Mucosa of gallbladder (tissue), 1 donor: Measurements from ENCODE around the gene NRG3. TPM values are rescaled to one million over a fixed set of nuclear protein-coding genes. Genes with fewer than 3 reads are reported as not detected.

Experiments
- DNase-seq: peaks from one replicate; pipeline ENCODE4 v3.0.0-alpha.2; 2020; ENCODE audit warnings: low spot score
- total RNA-seq: library from RNA; stranded (reverse); gene quantifications from one replicate; pipeline ENCODE4 v1.2.1, GENCODE V29; 2021
- donor health status: DM: no; HTN: no; CAD: no.

NRG3 gene
- total RNA-seq, 1 donor from 2014 or later: 14.6 TPM

DNA sequence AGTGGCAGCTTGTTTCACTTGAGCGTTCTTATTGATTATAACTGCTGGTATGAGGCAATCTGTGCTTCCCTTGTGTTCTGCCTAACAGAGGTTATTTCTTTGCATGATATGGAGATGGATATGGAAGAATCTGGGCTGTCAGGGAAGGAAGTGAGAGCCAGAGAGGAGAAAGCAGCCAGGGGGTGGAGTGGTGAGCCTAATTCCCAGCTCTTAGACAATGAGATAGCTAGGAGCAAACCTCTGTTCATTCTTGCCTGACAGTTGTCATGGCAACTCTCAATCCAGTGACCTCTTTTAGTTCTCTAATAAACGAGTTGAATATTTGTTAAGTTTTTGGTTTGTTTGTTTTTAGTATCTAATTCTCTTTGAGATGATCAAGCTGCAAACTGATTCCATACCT is 214.3 kb downstream of the NRG3 start:
- DNase-seq: no peak

DNA sequence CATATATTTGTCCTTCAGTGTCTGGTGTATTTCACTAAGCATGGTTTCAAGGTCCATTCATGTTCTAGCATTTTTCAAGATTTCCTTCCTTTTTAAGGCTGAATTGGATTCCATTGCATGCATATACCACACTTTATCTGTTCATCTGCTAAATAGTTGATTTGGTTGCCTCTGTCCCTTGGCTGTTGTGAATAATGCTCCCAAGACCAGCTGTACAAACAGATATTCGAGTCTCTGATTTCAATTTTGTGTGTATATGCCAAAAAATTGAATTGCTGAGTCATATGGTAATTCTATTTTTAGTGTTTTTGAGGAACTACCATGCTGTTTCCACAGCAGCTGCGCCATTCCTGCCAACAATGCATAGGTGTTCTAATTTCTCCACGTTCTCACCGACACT is 216.4 kb downstream of the NRG3 start:
- no peak for DNase-seq

GRCh38 chr10:82092111-82092510 is 217.1 kb downstream of the NRG3 start:
- no peak for DNase-seq

- no peak for DNase-seq
These were observed 249.7 kb downstream of the NRG3 start for GRCh38 chr10:82124713-82125112.

DNA sequence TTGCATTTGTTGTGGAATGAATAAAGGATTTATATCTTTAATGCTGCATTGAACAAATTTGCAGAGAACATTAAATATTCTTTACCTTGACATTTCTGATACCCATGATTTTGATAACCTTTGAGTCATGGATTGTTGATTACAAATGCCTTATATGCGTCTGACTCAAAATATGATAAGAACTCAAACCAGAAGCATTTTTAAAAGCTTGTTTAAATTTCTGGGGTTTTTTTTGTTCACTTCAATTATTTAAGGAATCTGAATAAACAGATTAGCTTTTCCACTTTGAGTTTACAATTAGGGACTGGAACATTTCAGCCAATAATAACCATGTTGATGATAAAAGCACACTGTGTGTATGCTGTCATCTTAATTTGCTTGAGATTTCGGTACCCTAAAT is 253.5 kb downstream of the NRG3 start:
- DNase-seq: no peak

DNA sequence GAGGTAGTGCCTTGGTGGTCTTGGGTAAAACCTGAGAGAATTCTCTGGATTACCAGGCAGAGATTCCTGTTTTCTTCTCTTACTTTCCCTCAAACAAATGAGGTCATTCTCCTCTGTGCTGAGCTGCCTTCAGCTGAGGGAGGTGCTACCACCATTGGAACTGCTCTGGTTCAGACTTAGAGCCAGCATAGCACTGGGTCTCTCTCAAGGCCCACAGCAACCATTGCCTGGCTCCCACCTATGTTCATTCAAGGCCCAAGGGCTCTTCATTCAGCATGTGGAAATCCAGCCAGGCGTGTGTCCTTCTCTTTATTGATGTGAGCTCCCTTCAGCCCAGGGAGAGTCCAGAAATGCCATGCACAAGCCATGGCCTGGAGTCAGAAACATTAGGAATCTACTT is 261.1 kb downstream of the NRG3 start:
- no peak for DNase-seq

DNA sequence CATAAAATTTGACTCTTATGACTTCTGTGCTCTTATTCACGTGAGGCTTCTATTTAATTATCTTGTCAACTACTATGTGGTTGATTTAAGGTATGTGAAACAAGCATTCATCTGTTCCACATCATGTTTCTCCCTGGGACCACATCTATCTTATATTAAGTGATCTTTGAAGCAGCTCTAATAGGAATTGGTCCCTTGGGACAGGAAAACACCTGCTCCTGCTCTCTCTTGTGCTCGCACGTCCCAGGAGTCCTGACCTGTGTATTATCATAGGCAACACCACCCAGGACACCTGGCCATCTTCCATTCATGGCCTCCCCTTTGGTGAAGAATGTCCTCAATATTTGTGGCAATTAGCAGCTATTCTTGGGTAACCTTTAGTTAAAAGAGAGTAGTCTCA is 269.2 kb downstream of the NRG3 start:
- DNase-seq: no peak

- DNase-seq: no peak
These were observed 273.8 kb downstream of the NRG3 start for GRCh38 chr10:82148764-82149163.

- DNase-seq: no peak
These were observed 274.7 kb downstream of the NRG3 start for GRCh38 chr10:82149674-82150073.

GRCh38 chr10:82150123-82150900 is 275.3 kb downstream of the NRG3 start:
- peak; percentile 16 for DNase-seq

GRCh38 chr10:82160307-82160706 is 285.3 kb downstream of the NRG3 start:
- no peak for DNase-seq

GRCh38 chr10:82161264-82161663 is 286.3 kb downstream of the NRG3 start:
- DNase-seq: no peak

DNA sequence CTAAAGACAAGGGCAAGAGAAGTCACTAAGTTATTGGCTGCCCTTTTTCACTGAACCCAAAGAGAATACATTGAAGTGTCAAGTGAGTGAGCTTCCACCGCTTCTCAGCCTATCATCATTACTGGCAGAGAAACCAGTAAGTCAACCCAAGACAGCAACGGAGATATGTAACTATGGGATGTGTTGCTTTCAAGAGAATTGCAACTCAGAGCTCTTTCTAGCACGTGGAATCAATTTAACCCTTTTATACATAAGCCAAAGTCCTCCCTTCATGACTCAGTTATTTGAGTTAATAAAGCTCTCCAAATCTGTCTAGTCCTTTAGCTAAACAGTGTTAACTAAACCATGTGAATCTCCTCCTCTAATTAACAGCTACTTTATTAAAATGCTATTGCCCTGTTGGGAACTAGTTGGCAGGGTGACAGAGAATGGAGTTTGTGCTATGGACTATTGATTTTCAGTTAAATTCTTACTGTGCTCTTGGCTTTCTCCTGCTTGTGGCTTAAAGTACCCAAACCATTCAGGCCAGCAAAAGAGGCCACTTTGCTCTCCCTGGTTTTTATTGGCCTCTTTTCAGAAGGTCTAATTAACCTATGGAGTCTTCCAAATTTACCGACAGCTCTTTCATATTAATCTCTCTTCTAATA is 287.7 kb downstream of the NRG3 start:
- DNase-seq: peak; percentile 60

DNA sequence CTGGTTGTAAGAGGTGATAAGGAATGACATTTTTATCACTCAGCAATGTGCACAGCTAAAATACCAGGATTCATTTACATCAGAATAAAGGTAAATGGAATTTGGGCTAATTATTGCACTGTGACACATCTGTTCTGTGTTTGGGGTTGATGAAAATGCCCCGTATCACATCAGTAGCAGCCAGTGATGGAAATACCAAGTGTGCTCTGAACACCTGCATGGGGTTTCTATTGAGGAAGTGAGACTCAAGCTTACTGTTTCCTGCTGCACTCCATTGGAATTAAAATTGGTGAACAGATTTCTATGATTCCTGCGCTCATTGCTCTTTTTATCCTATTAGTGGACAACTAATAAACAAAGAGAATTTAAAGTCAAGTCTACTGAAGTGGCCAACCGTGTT is 296.9 kb downstream of the NRG3 start:
- no peak for DNase-seq

- DNase-seq: no peak
These were observed 301.6 kb downstream of the NRG3 start for GRCh38 chr10:82176587-82176986.

GRCh38 chr10:82190432-82191260 is 315.7 kb downstream of the NRG3 start:
- DNase-seq: peak; percentile 21

DNA sequence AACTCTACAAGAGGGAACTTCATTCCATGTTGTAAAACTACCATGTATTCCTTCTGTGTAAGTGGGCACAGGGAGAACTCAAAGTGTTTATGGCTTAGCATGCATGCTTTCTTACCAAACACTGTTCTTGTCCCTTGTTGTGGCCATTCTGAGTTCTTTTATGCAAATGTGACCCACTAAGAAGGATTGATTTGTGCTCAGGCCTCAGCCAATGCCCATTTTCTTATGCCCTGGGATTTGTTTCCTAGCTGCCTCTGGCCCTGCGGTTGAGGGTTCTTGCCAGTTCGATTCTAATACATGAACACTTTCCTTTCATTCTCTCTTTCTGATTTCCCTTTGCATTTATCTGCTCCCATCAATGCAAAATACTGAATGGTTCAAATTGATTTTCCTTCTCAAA is 316.7 kb downstream of the NRG3 start:
- no peak for DNase-seq

- DNase-seq: no peak
These were observed 317.7 kb downstream of the NRG3 start for GRCh38 chr10:82192665-82193064.

- no peak for DNase-seq
These were observed 319.4 kb downstream of the NRG3 start for GRCh38 chr10:82194419-82194818.

DNA sequence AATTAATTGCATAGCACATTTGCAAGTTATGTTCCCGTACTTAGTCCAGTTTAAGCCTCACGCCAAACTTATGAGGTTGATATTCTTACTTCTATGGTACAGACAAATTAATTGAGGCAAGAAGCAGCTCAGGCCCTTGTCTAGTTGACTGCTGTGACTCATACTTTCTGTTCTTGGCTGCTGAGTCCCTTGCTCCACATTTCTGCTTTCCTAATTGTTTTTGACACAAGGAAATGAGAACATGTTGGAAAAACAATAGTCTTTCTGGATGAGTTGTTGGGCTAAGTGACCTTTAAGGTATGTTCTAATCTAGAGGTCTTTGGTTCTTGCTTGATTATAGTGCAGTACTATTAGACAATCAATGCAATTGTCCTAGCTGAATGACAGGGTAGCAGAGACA is 331.8 kb downstream of the NRG3 start:
- DNase-seq: no peak

DNA sequence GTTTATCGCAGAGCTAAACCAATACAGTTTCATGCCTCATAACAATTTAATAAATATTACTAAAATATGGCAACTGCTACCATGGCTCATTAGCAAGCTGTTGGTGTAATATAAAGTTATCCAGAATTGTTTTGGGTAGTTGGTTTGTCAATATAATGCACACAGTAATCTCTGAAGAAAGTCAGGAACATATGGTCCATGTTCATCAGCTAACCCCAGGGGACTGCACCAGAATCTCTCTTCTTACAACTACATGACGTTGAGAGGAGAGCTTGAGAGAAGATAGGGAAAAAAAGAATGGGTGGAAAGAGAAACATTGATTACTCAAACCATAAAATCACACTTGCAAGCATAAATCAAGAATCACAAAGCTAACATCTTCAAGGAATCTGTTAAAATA is 333.7 kb downstream of the NRG3 start:
- DNase-seq: no peak

GRCh38 chr10:82210331-82210730 is 335.3 kb downstream of the NRG3 start:
- no peak for DNase-seq

DNA sequence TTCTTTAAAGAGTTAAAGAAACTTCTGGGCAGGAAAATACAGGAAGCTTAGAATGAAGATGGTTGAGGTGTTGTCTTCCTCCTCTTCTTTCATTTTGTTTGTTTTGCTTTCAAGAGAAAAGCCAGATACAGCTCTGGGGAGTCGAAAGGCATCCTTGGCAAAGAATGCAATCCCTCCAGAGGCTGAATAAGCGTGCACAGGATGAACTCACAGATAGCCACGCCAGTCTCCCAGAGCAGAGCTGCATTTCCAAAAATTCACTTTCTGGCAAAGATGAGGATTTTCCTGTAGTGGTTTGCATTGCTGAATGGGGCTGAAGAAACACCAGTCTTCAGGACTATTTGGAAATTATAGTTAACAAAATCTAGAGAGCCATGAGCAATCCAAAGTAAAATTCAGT is 336.4 kb downstream of the NRG3 start:
- no peak for DNase-seq
